Panc1 (cell line): ENCODE results near the gene DST.

Experiments used
- CTCF ChIP-seq: fragments of 450-650 bp; IDR thresholded peaks from 2 replicates; pipeline ENCODE4 v1.5.1; 2017; ENCODE audit warnings: mild to moderate bottlenecking
- POLR2AphosphoS5 ChIP-seq: IDR thresholded peaks from 2 replicates; pipeline ENCODE4 v1.6.1; 2012; ENCODE audit warnings: mild to moderate bottlenecking, low read depth, low read length, moderate library complexity
- SIN3A ChIP-seq: IDR thresholded peaks from 2 replicates; pipeline ENCODE4 v1.6.1; 2012; ENCODE audit warnings: low read depth, mild to moderate bottlenecking, low read length, moderate library complexity, borderline replicate concordance; ENCODE audit not compliant: insufficient read depth
- TCF7L2 ChIP-seq: IDR thresholded peaks from 2 replicates; pipeline ENCODE4 v1.6.1; 2011; ENCODE audit warnings: mild to moderate bottlenecking, low read depth, low read length, inconsistent platforms
- TF ChIP-seq, protein P1 (sequence below), 2 experiments: IDR thresholded peaks; 2 replicates each; pipeline ENCODE4 v1.6.1; 2011 to 2012; ENCODE audit warnings: low read depth in 2 of 2, control low read depth in 1 of 2, low read length in 1 of 2, mild to moderate bottlenecking in 1 of 2, moderate library complexity in 1 of 2; ENCODE audit not compliant: insufficient read depth in 1 of 2

- TF ChIP-seq, protein P1, sequence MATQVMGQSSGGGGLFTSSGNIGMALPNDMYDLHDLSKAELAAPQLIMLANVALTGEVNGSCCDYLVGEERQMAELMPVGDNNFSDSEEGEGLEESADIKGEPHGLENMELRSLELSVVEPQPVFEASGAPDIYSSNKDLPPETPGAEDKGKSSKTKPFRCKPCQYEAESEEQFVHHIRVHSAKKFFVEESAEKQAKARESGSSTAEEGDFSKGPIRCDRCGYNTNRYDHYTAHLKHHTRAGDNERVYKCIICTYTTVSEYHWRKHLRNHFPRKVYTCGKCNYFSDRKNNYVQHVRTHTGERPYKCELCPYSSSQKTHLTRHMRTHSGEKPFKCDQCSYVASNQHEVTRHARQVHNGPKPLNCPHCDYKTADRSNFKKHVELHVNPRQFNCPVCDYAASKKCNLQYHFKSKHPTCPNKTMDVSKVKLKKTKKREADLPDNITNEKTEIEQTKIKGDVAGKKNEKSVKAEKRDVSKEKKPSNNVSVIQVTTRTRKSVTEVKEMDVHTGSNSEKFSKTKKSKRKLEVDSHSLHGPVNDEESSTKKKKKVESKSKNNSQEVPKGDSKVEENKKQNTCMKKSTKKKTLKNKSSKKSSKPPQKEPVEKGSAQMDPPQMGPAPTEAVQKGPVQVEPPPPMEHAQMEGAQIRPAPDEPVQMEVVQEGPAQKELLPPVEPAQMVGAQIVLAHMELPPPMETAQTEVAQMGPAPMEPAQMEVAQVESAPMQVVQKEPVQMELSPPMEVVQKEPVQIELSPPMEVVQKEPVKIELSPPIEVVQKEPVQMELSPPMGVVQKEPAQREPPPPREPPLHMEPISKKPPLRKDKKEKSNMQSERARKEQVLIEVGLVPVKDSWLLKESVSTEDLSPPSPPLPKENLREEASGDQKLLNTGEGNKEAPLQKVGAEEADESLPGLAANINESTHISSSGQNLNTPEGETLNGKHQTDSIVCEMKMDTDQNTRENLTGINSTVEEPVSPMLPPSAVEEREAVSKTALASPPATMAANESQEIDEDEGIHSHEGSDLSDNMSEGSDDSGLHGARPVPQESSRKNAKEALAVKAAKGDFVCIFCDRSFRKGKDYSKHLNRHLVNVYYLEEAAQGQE (IDR thresholded peaks at IDR 0.05; ENCODE audit: insufficient read depth in 1 of 2, low read depth in 2 of 2, low read length in 1 of 2), result no peak
- TF ChIP-seq CTCF (no peak), POLR2AphosphoS5 (no peak), SIN3A (no peak), TCF7L2 (no peak)
Measured at GRCh38 chr6:56424064-56424463, 218.6 kb downstream of the DST start.
